ENCODE measurements around the gene CGREF1. TPM values are rescaled to one million over a fixed set of nuclear protein-coding genes. Genes with fewer than 3 reads are reported as not detected.

CGREF1 gene
- total RNA-seq, result 1 to 10 TPM in 2 of 3 donors, under 1 TPM in 1; 0.41 to 1.9 (median 1.5) TPM
- long read RNA-seq, donor 1, partial matches to known transcripts, result 0 of 1 reads
- long read RNA-seq, donor 1, other reads (novel, unspliced or antisense), result 1 of 1 reads
- long read RNA-seq, donor 2, result 0 reads

DNA sequence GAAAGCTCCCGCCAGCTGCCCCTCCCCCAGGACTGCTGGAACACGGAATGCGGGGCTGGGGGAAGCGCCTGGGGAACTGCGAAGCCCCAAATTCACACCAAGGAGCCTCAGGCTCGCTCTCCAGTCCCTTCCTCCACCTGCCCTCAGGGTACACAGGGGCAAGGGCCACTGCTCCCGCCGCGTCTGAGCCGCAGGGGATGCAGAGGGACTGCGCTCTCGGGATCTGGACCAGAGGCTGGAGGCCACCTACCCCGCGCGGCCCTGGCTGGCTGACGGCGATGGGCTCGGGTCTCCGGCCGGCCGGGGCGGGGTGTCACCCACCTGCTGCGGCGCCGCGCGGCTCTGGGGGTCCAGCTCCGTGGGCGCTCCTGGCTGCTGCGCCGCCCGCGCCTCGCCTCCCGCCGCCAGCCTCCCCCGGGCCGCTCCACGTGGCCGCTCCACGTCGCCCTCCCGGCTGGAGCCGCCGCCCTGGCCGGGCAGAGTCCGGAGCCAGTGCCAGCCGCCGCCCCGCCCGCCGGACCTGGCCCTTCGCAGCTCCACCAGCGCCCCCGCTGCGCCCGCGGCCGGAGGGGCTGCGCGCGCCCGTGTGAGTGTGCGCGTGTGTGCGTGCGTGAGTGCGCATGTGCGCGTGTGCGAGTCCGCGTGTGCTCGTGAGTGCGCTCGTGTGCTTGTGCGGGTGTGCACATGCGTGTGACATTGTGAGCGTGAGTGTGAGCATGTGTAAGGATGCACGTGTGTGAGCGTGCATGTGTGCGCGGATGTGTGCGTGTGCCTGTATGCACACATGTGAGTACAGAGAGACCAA lies at the start of gene CGREF1:
CGREF1 (minus strand) TSS at position 604 of the 805 bp plus-strand sequence. CDS start 14,762 bp downstream, outside the sequence.
- Histone ChIP-seq H3K9me3 (no peaks in the 10 kb centered on the region), H3K4me3 (no peak within 1 kb of the TSS), H3K36me3 (ENCODE audit: low read depth) (no peaks in the 10 kb centered on the region), H3K4me1 (ENCODE audit: low read depth) (peaks cover 8% of the 10 kb centered on the region)
- TF ChIP-seq, protein P1, sequence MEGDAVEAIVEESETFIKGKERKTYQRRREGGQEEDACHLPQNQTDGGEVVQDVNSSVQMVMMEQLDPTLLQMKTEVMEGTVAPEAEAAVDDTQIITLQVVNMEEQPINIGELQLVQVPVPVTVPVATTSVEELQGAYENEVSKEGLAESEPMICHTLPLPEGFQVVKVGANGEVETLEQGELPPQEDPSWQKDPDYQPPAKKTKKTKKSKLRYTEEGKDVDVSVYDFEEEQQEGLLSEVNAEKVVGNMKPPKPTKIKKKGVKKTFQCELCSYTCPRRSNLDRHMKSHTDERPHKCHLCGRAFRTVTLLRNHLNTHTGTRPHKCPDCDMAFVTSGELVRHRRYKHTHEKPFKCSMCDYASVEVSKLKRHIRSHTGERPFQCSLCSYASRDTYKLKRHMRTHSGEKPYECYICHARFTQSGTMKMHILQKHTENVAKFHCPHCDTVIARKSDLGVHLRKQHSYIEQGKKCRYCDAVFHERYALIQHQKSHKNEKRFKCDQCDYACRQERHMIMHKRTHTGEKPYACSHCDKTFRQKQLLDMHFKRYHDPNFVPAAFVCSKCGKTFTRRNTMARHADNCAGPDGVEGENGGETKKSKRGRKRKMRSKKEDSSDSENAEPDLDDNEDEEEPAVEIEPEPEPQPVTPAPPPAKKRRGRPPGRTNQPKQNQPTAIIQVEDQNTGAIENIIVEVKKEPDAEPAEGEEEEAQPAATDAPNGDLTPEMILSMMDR (IDR thresholded peaks at IDR 0.05), result no peak
- intact Hi-C loops (cut with DNase I, micrococcal nuclease), result no loop called here
- ATAC-seq (peak; percentile 74), DNase-seq (peak in 2 of 3 donors; percentile 19 to 55)

GRCh38 chr2:27164960-27165763 lies 46.2 kb upstream of the CGREF1 start:
- ATAC-seq (no peak), DNase-seq (no peak)
- TF ChIP-seq, protein P1 (IDR thresholded peaks at IDR 0.05), result no peak

GRCh38 chr2:27162151-27163121 lies 43.5 kb upstream of the CGREF1 start:
- DNase-seq (no peak), ATAC-seq (no peak)
- H3K4me1 ChIP-seq (ENCODE audit: low read depth), result no peaks in the 10 kb centered on the region
- H3K4me3 ChIP-seq, result no peak overlapping the region
- TF ChIP-seq, protein P1 (IDR thresholded peaks at IDR 0.05), result no peak
- H3K36me3 ChIP-seq (ENCODE audit: low read depth), result no peaks in the 10 kb centered on the region
- no peaks in the 10 kb centered on the region for H3K9me3 ChIP-seq
- intact Hi-C loops (cut with DNase I, micrococcal nuclease), result no loop called here

More at GRCh38 chr2:27164960-27165763, 46.2 kb upstream of the CGREF1 start:
- H3K36me3 ChIP-seq (ENCODE audit: low read depth), result no peaks in the 10 kb centered on the region
- peaks cover 3% of the 10 kb centered on the region for H3K4me1 ChIP-seq (ENCODE audit: low read depth)
- no peak overlapping the region for H3K4me3 ChIP-seq
- H3K9me3 ChIP-seq, result no peaks in the 10 kb centered on the region
- intact Hi-C loops (cut with DNase I, micrococcal nuclease), result no loop called here

DNA sequence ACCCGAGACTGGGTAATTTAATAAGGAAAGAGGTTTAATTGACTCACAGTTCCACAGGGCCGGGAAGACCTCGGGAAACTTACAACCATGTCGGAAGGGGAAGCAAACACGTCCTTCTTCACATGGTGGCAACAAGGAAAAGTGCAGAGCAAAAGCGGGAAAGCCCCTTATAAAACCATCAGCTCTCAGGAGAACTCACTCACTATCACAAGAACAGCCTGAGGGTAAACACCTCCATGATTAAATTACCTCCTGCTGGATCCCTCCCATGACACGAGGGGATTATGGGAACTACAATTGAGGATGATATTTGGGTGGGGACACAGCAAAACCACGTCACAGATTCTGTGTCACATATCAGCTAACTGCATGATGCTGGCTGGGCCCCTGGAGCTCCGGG lies 41.3 kb upstream of the CGREF1 start:
- ATAC-seq, result no peak
- TF ChIP-seq, protein P1 (IDR thresholded peaks at IDR 0.05), result no peak
- no peak overlapping the region for H3K4me3 ChIP-seq
- no peaks in the 10 kb centered on the region for H3K4me1 ChIP-seq (ENCODE audit: low read depth)
- no peak for DNase-seq
- no peaks in the 10 kb centered on the region for H3K36me3 ChIP-seq (ENCODE audit: low read depth)
- H3K9me3 ChIP-seq, result no peaks in the 10 kb centered on the region
- intact Hi-C loops (cut with DNase I, micrococcal nuclease), result no loop called here

- intact Hi-C loops (cut with DNase I, micrococcal nuclease), result no loop called here
- no peaks in the 10 kb centered on the region for H3K9me3 ChIP-seq
- TF ChIP-seq, protein P1 (IDR thresholded peaks at IDR 0.05), result no peak
- ATAC-seq, result no peak
- H3K36me3 ChIP-seq (ENCODE audit: low read depth), result no peaks in the 10 kb centered on the region
- no peak for DNase-seq
- no peak overlapping the region for H3K4me3 ChIP-seq
- no peaks in the 10 kb centered on the region for H3K4me1 ChIP-seq (ENCODE audit: low read depth)
These were observed 40.3 kb upstream of the CGREF1 start for GRCh38 chr2:27159271-27159670.
